ENCODE data around the gene IKBIP. TPM values are rescaled to one million over a fixed set of nuclear protein-coding genes. Genes with fewer than 3 reads are reported as not detected.

IKBIP gene
- total and polyA plus RNA-seq, 9 of the 15 experiments (the other 6 are each of a cell fraction or from before 2014, with no cell fraction given), result 3.3 to 19.5 (median 14.9) TPM

DNA sequence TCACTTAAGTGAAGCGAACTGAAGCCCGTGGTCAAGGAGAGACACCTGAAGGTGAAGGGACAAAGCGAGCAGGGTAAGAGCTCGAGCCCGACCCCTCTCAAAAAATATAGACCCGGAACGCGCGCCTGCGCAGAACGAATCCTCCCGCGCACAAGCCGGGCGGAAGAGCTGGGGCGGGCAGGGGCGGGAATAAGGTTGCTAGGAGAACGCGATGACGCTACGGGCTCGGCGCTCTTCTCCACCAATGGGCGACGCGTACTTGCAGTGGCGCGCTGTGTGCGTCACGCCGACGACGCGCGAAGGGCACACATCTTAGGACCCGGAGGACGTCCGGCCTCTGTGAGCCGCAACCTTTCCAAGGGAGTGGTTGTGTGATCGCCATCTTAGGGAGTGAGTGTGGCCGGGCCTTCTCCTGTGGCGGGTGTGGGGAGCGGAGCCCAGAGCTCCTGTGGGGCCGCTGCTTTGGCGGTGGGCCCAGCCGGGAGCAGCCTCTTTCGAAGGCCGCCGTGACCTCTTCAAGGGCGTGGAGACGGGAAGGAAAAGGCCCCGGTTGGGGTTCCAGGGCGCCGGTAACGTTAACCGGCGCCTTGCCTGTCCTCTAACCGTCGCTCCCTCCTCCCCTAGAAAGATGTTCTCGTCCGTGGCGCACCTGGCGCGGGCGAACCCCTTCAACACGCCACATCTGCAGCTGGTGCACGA lies 51.1 kb downstream of the IKBIP start, which contains the start of gene SLC25A3:
TSS of gene SLC25A3 (plus strand) at position 336 of the 699 bp plus-strand sequence. CDS start at position 629, 293 bp downstream.
- peak within 1 kb of the TSS; percentile 99 for H3K9ac ChIP-seq (ENCODE audit: insufficient read depth in 1 of 2, low read depth in 2 of 2, low read length in 2 of 2)
- no peaks in the 10 kb centered on the region for H3K27me3 ChIP-seq (ENCODE audit: control insufficient read depth in 2 of 2, insufficient read depth in 2 of 2, low read length in 2 of 2)
- peak within 1 kb of the TSS; percentile 92 for H3K4me2 ChIP-seq (ENCODE audit: insufficient read depth, low read length)
- ATAC-seq (peak; percentile 96), DNase-seq (ENCODE audit: extremely low read depth in 1 of 4, low spot score in 3 of 4) (peak; percentile 95 to 98 (median 96)), FAIRE-seq (peak; percentile 94)
- peaks cover 26% of the 10 kb centered on the region for H4K20me1 ChIP-seq (replicated peaks; ENCODE audit: control insufficient read depth, insufficient read depth, low read length)
- H3K27ac ChIP-seq (ENCODE audit: extremely low read depth, low read depth, low read length), result peak within 1 kb of the TSS; percentile 98
- no peaks in the 10 kb centered on the region for H3K9me1 ChIP-seq (ENCODE audit: control insufficient read depth, insufficient read depth, low read length)
- peak within 1 kb of the TSS; percentile 92 for H2AFZ ChIP-seq (ENCODE audit: low read depth, low read length)
- CTCF ChIA-PET (ENCODE audit: low intra/inter-chr PET ratio), result no interaction called here
- WGBS (ENCODE audit: insufficient coverage, low coverage, missing lambda C conversion rate), result under 1% methylated on average over 33 of the region's 67 CpGs
- intact Hi-C loops (cut with micrococcal nuclease) (loop anchor here (1.0 to 5.0 kb wide), 5 partner anchors 21 to 76 kb away; partner anchors contain the start of genes APAF1 and TMPO), in situ Hi-C loops (cut with MboI) (no loop called here)
- peaks cover 16 to 18% of the 10 kb centered on the region in 2 experiments; a peak in 4 of 5 replicates for H3K4me1 ChIP-seq (replicated peaks in 1 of 2; ENCODE audit: control insufficient read depth in 2 of 2, insufficient read depth in 2 of 2, low read length in 2 of 2)
- peaks cover 59% of the 10 kb centered on the region for H3K79me2 ChIP-seq (ENCODE audit: control insufficient read depth, insufficient read depth, low read length)
- no peaks in the 10 kb centered on the region for H3K9me3 ChIP-seq (replicated peaks; ENCODE audit: control insufficient read depth, insufficient read depth, low read depth, low read length)
- POLR2A ChIA-PET, result interaction anchor here (0.6 to 7.2 kb wide), 27 partner anchors 8 to 405 kb away, joined by 3 to 96 read pairs (median 4); partner anchors contain the start of gene IKBIP
- H3K36me3 ChIP-seq (ENCODE audit: control insufficient read depth, insufficient read depth, low read length), result peaks cover 47% of the 10 kb centered on the region
- BruUV-seq (replicated peaks), result no TSS peak
- peak within 1 kb of the TSS; percentile 100 for H3K4me3 ChIP-seq
- no peak for TF ChIP-seq SRSF7 (optimal IDR thresholded peaks at IDR 0.05; ENCODE audit: low read depth, low read length)
- no peak for TF ChIP-seq HDAC8 (tag; IDR thresholded peaks at IDR 0.05)
- TF ChIP-seq, protein P1, sequence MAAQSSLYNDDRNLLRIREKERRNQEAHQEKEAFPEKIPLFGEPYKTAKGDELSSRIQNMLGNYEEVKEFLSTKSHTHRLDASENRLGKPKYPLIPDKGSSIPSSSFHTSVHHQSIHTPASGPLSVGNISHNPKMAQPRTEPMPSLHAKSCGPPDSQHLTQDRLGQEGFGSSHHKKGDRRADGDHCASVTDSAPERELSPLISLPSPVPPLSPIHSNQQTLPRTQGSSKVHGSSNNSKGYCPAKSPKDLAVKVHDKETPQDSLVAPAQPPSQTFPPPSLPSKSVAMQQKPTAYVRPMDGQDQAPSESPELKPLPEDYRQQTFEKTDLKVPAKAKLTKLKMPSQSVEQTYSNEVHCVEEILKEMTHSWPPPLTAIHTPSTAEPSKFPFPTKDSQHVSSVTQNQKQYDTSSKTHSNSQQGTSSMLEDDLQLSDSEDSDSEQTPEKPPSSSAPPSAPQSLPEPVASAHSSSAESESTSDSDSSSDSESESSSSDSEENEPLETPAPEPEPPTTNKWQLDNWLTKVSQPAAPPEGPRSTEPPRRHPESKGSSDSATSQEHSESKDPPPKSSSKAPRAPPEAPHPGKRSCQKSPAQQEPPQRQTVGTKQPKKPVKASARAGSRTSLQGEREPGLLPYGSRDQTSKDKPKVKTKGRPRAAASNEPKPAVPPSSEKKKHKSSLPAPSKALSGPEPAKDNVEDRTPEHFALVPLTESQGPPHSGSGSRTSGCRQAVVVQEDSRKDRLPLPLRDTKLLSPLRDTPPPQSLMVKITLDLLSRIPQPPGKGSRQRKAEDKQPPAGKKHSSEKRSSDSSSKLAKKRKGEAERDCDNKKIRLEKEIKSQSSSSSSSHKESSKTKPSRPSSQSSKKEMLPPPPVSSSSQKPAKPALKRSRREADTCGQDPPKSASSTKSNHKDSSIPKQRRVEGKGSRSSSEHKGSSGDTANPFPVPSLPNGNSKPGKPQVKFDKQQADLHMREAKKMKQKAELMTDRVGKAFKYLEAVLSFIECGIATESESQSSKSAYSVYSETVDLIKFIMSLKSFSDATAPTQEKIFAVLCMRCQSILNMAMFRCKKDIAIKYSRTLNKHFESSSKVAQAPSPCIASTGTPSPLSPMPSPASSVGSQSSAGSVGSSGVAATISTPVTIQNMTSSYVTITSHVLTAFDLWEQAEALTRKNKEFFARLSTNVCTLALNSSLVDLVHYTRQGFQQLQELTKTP (IDR thresholded peaks at IDR 0.05; ENCODE audit: low read depth in 1 of 2, partially characterized antibody in 2 of 2), result no peak
- TF ChIP-seq, protein P2, sequence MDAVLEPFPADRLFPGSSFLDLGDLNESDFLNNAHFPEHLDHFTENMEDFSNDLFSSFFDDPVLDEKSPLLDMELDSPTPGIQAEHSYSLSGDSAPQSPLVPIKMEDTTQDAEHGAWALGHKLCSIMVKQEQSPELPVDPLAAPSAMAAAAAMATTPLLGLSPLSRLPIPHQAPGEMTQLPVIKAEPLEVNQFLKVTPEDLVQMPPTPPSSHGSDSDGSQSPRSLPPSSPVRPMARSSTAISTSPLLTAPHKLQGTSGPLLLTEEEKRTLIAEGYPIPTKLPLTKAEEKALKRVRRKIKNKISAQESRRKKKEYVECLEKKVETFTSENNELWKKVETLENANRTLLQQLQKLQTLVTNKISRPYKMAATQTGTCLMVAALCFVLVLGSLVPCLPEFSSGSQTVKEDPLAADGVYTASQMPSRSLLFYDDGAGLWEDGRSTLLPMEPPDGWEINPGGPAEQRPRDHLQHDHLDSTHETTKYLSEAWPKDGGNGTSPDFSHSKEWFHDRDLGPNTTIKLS (IDR thresholded peaks at IDR 0.05; ENCODE audit: borderline replicate concordance, low read depth), result peak; percentile 25; the same call in 1 of the 2 replicates
- peak in 1 of 2 experiments; percentile 89; a peak in 2 of 4 replicates for TF ChIP-seq SIN3A (IDR thresholded peaks at IDR 0.05; ENCODE audit: borderline replicate concordance in 2 of 2, control insufficient read depth in 1 of 2, low read depth in 2 of 2, low read length in 2 of 2)
- peak; percentile 69 for TF ChIP-seq EGR1 (conservative IDR thresholded peaks at IDR 0.05)
- TF ChIP-seq, protein P3, sequence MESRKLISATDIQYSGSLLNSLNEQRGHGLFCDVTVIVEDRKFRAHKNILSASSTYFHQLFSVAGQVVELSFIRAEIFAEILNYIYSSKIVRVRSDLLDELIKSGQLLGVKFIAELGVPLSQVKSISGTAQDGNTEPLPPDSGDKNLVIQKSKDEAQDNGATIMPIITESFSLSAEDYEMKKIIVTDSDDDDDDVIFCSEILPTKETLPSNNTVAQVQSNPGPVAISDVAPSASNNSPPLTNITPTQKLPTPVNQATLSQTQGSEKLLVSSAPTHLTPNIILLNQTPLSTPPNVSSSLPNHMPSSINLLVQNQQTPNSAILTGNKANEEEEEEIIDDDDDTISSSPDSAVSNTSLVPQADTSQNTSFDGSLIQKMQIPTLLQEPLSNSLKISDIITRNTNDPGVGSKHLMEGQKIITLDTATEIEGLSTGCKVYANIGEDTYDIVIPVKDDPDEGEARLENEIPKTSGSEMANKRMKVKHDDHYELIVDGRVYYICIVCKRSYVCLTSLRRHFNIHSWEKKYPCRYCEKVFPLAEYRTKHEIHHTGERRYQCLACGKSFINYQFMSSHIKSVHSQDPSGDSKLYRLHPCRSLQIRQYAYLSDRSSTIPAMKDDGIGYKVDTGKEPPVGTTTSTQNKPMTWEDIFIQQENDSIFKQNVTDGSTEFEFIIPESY (CRISPR knock-in tag; IDR thresholded peaks at IDR 0.05), result no peak
- TF ChIP-seq ZNF436 (CRISPR knock-in tag; IDR thresholded peaks at IDR 0.05), result no peak
- no peak for TF ChIP-seq TSC22D4 (tag; IDR thresholded peaks at IDR 0.05)
- TF ChIP-seq, protein P4, sequence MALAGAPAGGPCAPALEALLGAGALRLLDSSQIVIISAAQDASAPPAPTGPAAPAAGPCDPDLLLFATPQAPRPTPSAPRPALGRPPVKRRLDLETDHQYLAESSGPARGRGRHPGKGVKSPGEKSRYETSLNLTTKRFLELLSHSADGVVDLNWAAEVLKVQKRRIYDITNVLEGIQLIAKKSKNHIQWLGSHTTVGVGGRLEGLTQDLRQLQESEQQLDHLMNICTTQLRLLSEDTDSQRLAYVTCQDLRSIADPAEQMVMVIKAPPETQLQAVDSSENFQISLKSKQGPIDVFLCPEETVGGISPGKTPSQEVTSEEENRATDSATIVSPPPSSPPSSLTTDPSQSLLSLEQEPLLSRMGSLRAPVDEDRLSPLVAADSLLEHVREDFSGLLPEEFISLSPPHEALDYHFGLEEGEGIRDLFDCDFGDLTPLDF (CRISPR knock-in tag; IDR thresholded peaks at IDR 0.05), result no peak
- no peak for TF ChIP-seq ZSCAN32 (CRISPR knock-in tag; IDR thresholded peaks at IDR 0.05)

Measured in K562 (cell line).